Trophoblast cell (in vitro differentiated cells and primary cell): ENCODE results near the gene ZC3H18.

ENCODE experiments used
- DNase-seq, 2 donors: peaks; one replicate each; pipeline ENCODE4 v3.0.0-alpha.2; 2016
- H2AFZ ChIP-seq: 2 replicates; pipeline ENCODE4 v1.6.1; 2013; ENCODE audit warnings: low read length, moderate library complexity, mild to moderate bottlenecking; ENCODE audit not compliant: insufficient read depth, poor library complexity
- H2AK5ac ChIP-seq: 2 replicates; pipeline ENCODE4 v1.6.1; 2013; ENCODE audit warnings: mild to moderate bottlenecking, low read length
- H2BK120ac ChIP-seq: 2 replicates; pipeline ENCODE4 v1.6.1; 2013; ENCODE audit warnings: low read length, mild to moderate bottlenecking, moderate library complexity; ENCODE audit not compliant: insufficient read depth, poor library complexity
- H2BK12ac ChIP-seq: 2 replicates; pipeline ENCODE4 v1.6.1; 2013; ENCODE audit warnings: mild to moderate bottlenecking, low read length, moderate library complexity
- H2BK5ac ChIP-seq: 2 replicates; pipeline ENCODE4 v1.6.1; 2013; ENCODE audit warnings: low read length, low read depth, moderate library complexity, mild to moderate bottlenecking; ENCODE audit not compliant: poor library complexity
- H3K14ac ChIP-seq: 2 replicates; pipeline ENCODE4 v1.6.1; 2013; ENCODE audit warnings: mild to moderate bottlenecking, low read length
- H3K18ac ChIP-seq: 2 replicates; pipeline ENCODE4 v1.6.1; 2013; ENCODE audit warnings: mild to moderate bottlenecking, low read length
- H3K23ac ChIP-seq: 2 replicates; pipeline ENCODE4 v1.6.1; 2013; ENCODE audit warnings: low read length
- H3K27ac ChIP-seq: 2 replicates; pipeline ENCODE4 v1.5.1; 2013; ENCODE audit warnings: low read depth, mild to moderate bottlenecking, inconsistent platforms, low read length, moderate library complexity
- H3K27me3 ChIP-seq: 2 replicates; pipeline ENCODE4 v1.6.1; 2013; ENCODE audit warnings: inconsistent platforms, mild to moderate bottlenecking, low read length, moderate library complexity; ENCODE audit not compliant: insufficient read depth
- H3K36me3 ChIP-seq, 2 experiments: 1 replicate in 1 of 2; 2 replicates in 1 of 2; pipeline ENCODE4 v1.6.1; 2013; ENCODE audit warnings: low read length in 2 of 2, mild to moderate bottlenecking in 2 of 2, moderate library complexity in 1 of 2; ENCODE audit not compliant: insufficient read depth in 2 of 2, control insufficient read depth in 1 of 2
- H3K4ac ChIP-seq: 2 replicates; pipeline ENCODE4 v1.6.1; 2013; ENCODE audit warnings: low read depth, mild to moderate bottlenecking, low read length, moderate library complexity
- H3K4me1 ChIP-seq, 2 experiments: 1 replicate in 1 of 2; 2 replicates in 1 of 2; pipeline ENCODE4 v1.6.1; 2013; ENCODE audit warnings: low read length in 2 of 2, mild to moderate bottlenecking in 2 of 2, moderate library complexity in 1 of 2; ENCODE audit not compliant: insufficient read depth in 2 of 2, control insufficient read depth in 1 of 2
- H3K4me2 ChIP-seq: 2 replicates; pipeline ENCODE4 v1.6.1; 2013; ENCODE audit warnings: inconsistent platforms, mild to moderate bottlenecking, low read length, moderate library complexity
- H3K4me3 ChIP-seq: 2 replicates; pipeline ENCODE4 v1.5.1; 2013; ENCODE audit warnings: mild to moderate bottlenecking, low read depth, low read length, inconsistent platforms
- H3K79me1 ChIP-seq: one replicate; pipeline ENCODE4 v1.6.1; 2013; ENCODE audit warnings: low read length
- H3K79me2 ChIP-seq: 2 replicates; pipeline ENCODE4 v1.6.1; 2013; ENCODE audit warnings: low read length, mild to moderate bottlenecking; ENCODE audit not compliant: control insufficient read depth, insufficient read depth, poor library complexity
- H3K9ac ChIP-seq: 2 replicates; pipeline ENCODE4 v1.6.1; 2013; ENCODE audit warnings: mild to moderate bottlenecking, low read length
- H3K9me3 ChIP-seq: 2 replicates; pipeline ENCODE4 v1.6.1; 2013; ENCODE audit warnings: low read depth, mild to moderate bottlenecking, control low read depth, inconsistent platforms, low read length; ENCODE audit not compliant: insufficient read depth
- H4K12ac ChIP-seq: 2 replicates; pipeline ENCODE4 v1.6.1; 2013; ENCODE audit warnings: low read depth, mild to moderate bottlenecking, low read length, moderate library complexity
- H4K8ac ChIP-seq: 2 replicates; pipeline ENCODE4 v1.6.1; 2013; ENCODE audit warnings: low read depth, mild to moderate bottlenecking, low read length, moderate library complexity
- H4K91ac ChIP-seq: one replicate; pipeline ENCODE4 v1.6.1; 2013; ENCODE audit warnings: low read depth, mild to moderate bottlenecking, low read length, moderate library complexity
- WGBS: extraction: QIAGEN DNeasy Blood & Tissue Kit; methylation state at CpG from one replicate; pipeline ENCODE4 v1.1.7; 2013; ENCODE audit warnings: missing lambda C conversion rate; ENCODE audit not compliant: insufficient read length, insufficient coverage; ENCODE audit errors: extremely low coverage; 5-methylcytosine and 5-hydroxymethylcytosine counted together

ZC3H18 gene

GRCh38 chr16:88526906-88527185, 43.4 kb upstream of the ZC3H18 start:
- Histone ChIP-seq H2BK12ac (no peak overlapping the region), H2BK5ac (no peak overlapping the region), H3K14ac (no peak overlapping the region), H3K9me3 (no peaks in the 10 kb centered on the region), H3K79me1 (no peaks in the 10 kb centered on the region), H3K27me3 (no peaks in the 10 kb centered on the region), H3K9ac (no peak overlapping the region), H3K27ac (no peak overlapping the region), H4K8ac (no peak overlapping the region), H2AFZ (no peak overlapping the region), H3K4me1 (peaks cover 2 to 3% of the 10 kb centered on the region in 2 experiments), H3K18ac (no peak overlapping the region), H3K4me3 (no peak overlapping the region), H4K91ac (no peak overlapping the region), H2BK120ac (no peak overlapping the region), H3K79me2 (no peaks in the 10 kb centered on the region), H4K12ac (no peak overlapping the region), H3K4ac (no peak overlapping the region), H3K23ac (no peak overlapping the region), H2AK5ac (no peak overlapping the region), H3K36me3 (peaks cover 12 to 17% of the 10 kb centered on the region in 2 experiments), H3K4me2 (no peak overlapping the region)
- DNase-seq, result no peak
- WGBS, result no CpG with 5 or more reads among the region's 9 CpGs

DNA sequence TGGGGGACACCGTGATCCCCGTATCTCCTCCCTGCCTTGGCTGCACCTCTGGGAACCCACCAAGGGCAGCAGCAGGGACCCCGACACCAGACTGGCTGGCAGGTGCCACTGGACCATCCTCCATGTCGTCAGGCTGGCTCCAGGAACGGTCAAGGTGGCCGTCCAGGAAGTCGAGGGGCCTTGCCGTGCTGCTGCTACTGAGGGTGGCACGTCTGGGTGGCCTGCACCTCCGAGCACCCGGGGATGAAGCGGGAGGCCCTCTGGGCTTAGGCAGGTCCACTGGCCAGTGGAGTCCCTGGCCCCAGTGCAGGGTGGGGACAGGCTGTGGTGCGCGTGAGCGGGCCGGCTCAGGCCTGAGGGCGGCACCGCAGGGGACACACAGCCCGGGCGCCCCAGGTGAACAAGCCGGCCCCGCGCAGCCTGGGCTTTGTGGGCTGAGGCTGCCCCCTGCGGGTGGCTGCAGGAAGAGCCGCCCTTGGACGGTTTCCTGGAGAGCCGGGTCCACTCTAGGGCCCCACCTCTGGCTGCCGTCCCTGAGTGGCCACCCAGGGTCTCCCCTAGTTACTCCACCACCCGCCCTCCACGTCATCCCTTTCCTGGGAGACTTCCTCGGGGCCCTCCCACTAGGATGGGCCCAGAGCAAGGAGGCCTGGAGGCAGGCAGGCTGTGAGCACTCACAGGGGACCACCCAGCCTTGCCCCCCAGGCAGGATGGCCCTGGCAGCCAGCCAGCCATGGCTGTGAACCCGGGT, 42.8 kb upstream of the ZC3H18 start:
- H3K9me3 ChIP-seq, result no peaks in the 10 kb centered on the region
- H3K79me2 ChIP-seq, result no peaks in the 10 kb centered on the region
- H3K18ac ChIP-seq, result no peak overlapping the region
- no peak overlapping the region for H3K9ac ChIP-seq
- no peak overlapping the region for H3K14ac ChIP-seq
- peaks cover 2 to 3% of the 10 kb centered on the region in 2 experiments for H3K4me1 ChIP-seq
- no peak overlapping the region for H4K12ac ChIP-seq
- H4K91ac ChIP-seq, result no peak overlapping the region
- no peak overlapping the region for H2AFZ ChIP-seq
- H3K79me1 ChIP-seq, result no peaks in the 10 kb centered on the region
- DNase-seq, result peak in 1 of 2 donors; percentile 63
- no peaks in the 10 kb centered on the region for H3K27me3 ChIP-seq
- no peak overlapping the region for H2BK5ac ChIP-seq
- H3K36me3 ChIP-seq, result peaks cover 12 to 14% of the 10 kb centered on the region in 2 experiments
- no peak overlapping the region for H3K4me2 ChIP-seq
- WGBS, result no CpG with 5 or more reads among the region's 32 CpGs
- no peak overlapping the region for H4K8ac ChIP-seq
- no peak overlapping the region for H3K4me3 ChIP-seq
- no peak overlapping the region for H2BK12ac ChIP-seq
- H3K23ac ChIP-seq, result no peak overlapping the region
- H2BK120ac ChIP-seq, result no peak overlapping the region
- no peak overlapping the region for H2AK5ac ChIP-seq
- no peak overlapping the region for H3K4ac ChIP-seq
- H3K27ac ChIP-seq, result no peak overlapping the region

DNA sequence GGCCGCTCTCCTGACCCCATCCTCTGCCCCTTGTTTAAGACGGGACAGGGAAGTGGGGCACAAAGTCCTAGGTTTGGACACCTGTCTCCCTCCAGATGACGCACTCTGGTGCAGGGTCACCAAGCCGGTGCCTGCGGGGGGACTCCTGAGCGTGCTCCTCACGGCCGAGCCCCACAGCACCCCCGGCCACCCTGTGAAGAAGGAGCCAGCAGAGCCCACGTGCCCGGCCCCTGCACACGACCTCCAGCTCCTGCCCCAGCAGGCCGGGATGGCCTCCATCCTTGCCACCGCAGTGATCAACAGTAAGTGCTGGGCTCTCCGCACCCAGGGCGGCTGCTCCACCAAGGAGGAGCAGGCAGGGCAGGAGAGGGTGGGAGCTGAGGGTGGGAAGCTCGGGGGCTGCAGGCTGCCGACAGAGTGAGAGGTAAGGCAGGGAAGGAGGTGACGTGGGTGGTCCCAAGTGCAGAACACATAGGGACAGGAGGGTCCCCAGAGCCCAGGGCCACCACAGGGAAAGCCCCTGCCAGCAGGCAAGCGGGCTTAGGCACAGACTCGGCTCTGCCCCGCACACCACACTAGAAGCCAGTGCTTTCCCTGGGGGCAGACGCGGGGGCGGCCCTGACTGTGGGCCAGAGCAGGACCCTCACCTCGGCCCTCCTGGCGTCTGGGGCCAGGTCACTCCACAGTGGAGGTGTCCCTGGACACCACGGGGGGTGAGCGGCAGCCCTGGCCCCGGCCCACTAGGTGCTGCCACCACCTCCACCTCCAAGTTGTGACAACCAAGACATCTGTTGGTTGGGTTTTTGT, 42.1 kb upstream of the ZC3H18 start:
- Histone ChIP-seq H4K8ac (no peak overlapping the region), H3K79me2 (no peaks in the 10 kb centered on the region), H3K14ac (no peak overlapping the region), H3K9me3 (peaks cover 2% of the 10 kb centered on the region), H3K4me3 (no peak overlapping the region), H3K4ac (no peak overlapping the region), H2BK5ac (no peak overlapping the region), H3K36me3 (peaks cover 12 to 14% of the 10 kb centered on the region in 2 experiments), H2AFZ (no peak overlapping the region), H3K4me2 (no peak overlapping the region), H3K23ac (no peak overlapping the region), H3K79me1 (no peaks in the 10 kb centered on the region), H3K9ac (no peak overlapping the region), H3K4me1 (peaks cover 2 to 3% of the 10 kb centered on the region in 2 experiments), H3K27ac (no peak overlapping the region), H2BK12ac (no peak overlapping the region), H4K12ac (no peak overlapping the region), H2BK120ac (no peak overlapping the region), H3K27me3 (no peaks in the 10 kb centered on the region), H2AK5ac (no peak overlapping the region), H4K91ac (no peak overlapping the region), H3K18ac (no peak overlapping the region)
- no peak for DNase-seq
- WGBS, result no CpG with 5 or more reads among the region's 30 CpGs

GRCh38 chr16:88528902-88529318, 41.3 kb upstream of the ZC3H18 start:
- Histone ChIP-seq H3K4me3 (no peak overlapping the region), H4K12ac (no peak overlapping the region), H3K23ac (no peak overlapping the region), H3K9ac (no peak overlapping the region), H3K79me1 (peaks cover 2% of the 10 kb centered on the region), H4K91ac (no peak overlapping the region), H3K4me2 (no peak overlapping the region), H2BK120ac (no peak overlapping the region), H3K36me3 (peaks cover 12 to 14% of the 10 kb centered on the region in 2 experiments), H3K79me2 (peaks cover 2% of the 10 kb centered on the region), H3K18ac (no peak overlapping the region), H3K27ac (no peak overlapping the region), H2BK12ac (no peak overlapping the region), H4K8ac (no peak overlapping the region), H3K4ac (no peak overlapping the region), H3K9me3 (peaks cover 2% of the 10 kb centered on the region), H2AFZ (no peak overlapping the region), H2AK5ac (no peak overlapping the region), H3K14ac (no peak overlapping the region), H3K4me1 (peaks cover 2 to 5% of the 10 kb centered on the region in 2 experiments), H3K27me3 (no peaks in the 10 kb centered on the region), H2BK5ac (no peak overlapping the region)
- no CpG with 5 or more reads among the region's 22 CpGs for WGBS
- no peak for DNase-seq
